GM23248 (cell line): ENCODE results near the gene TCF12.

ENCODE experiments used
- EZH2 ChIP-seq: fragments of 200-600 bp; sonication (generic); IDR thresholded peaks from 2 replicates; pipeline ENCODE4 v1.6.1; 2018; ENCODE audit warnings: antibody characterized with exemption, mild to moderate bottlenecking; ENCODE audit not compliant: insufficient read depth, poor library complexity, severe bottlenecking
- EZH2phosphoT487 ChIP-seq: fragments of 200-600 bp; sonication (generic); IDR thresholded peaks from 2 replicates; pipeline ENCODE4 v1.6.1; 2018; ENCODE audit warnings: antibody characterized with exemption, moderate library complexity, mild to moderate bottlenecking, low read depth; ENCODE audit not compliant: insufficient read depth

DNA sequence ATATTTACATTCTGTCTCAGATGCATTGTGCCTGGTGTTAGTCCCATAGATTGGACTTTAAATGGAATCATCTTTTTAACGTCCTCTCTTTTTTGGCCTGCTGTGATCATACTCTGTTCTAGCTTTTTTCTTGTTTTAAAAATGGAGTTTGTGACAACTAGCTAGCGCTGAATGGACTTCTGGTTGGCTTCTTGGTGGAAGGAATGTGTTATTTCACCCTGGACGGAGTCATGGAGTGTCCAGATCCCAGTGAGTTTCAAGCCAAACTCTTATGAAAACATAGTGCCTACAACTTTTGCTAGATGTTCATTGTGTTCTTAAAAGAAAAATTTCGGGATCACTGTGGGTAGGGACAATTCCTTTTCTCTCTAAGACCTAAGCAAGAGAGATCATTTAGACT, 192.6 kb downstream of the TCF12 start:
- no peak for TF ChIP-seq EZH2phosphoT487
- no peak for TF ChIP-seq EZH2
